GM19099 (cell line): Measurements from ENCODE around the gene USP2.

Source experiments
- POLR2A ChIP-seq: IDR thresholded peaks from 3 replicates; pipeline ENCODE4 v1.6.1; 2011; ENCODE audit warnings: low read depth; ENCODE audit not compliant: insufficient read length; ENCODE audit errors: extremely low read depth

USP2 gene

DNA sequence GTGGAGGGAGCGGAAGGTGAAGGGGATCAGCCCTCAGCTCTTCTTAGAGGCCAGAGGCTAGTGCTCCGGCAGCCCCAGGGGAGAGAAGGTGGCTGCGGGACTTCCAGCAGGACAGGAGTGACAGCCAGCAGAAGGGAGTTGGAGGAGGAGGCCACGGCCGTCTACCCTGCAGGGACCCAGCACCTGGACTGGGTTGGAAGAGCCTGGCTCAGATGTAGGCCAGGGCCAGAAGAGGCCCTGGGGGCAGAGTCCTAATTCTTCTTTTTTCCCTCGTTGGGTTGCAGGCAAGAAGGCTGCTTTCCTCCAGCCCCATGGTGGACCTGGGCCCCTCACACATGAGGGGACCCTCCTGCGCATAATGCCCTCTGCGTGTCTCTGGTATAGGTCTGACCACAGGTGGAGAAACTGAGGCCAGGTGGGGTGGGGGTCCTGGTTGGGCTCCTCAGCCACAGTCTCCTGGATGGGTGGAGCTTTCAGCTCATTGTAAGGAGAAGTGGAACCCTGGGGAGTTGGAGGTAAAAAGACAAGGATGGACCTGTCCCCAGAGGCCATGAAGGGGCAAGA lies 62.3 kb downstream of the USP2 start:
- peak; percentile 5 for TF ChIP-seq POLR2A

DNA sequence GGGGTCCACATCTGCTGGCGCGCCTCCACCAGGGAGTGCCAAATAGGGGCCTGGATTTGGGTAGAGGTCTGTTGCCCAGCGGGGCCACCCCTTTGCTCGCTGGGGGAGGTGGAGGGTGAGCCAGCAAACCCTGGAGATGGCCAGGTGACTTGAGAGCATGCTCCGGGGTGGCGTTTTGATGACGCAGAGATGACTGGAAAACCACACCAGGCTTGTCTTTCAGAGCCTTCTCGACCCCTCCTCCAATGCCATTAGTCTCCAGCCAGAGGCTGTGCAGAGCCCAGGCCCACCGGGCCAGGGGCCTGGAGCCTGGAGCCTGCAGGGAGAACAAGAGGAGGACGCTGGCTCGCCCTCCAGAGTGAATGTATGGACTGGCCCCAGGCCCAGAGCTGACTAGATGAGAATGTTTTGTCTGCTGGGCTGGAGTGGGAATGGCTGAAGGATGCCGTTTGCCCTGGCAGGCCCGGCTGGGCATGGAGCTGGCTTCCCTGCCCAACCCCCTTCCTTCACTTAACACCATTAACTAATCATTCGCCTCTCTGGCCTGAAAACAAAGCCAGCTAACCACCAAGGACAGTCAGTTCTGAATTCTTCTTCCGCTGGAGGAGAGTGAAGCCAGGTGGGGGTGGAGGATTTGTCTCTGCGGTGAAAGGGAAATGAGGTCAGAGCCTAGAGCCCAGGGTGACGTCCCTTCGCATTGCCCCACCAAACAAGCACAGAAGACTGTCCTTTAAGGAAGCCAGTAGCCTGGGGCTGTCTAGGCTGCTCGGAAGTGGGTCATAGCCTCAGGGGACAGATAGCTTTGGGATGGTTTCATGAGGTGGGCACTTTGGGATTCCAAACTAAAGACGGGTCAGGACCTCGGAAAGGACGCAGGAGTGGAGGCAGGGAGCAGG lies 63.0 kb downstream of the USP2 start:
- TF ChIP-seq POLR2A: peak; percentile 53

DNA sequence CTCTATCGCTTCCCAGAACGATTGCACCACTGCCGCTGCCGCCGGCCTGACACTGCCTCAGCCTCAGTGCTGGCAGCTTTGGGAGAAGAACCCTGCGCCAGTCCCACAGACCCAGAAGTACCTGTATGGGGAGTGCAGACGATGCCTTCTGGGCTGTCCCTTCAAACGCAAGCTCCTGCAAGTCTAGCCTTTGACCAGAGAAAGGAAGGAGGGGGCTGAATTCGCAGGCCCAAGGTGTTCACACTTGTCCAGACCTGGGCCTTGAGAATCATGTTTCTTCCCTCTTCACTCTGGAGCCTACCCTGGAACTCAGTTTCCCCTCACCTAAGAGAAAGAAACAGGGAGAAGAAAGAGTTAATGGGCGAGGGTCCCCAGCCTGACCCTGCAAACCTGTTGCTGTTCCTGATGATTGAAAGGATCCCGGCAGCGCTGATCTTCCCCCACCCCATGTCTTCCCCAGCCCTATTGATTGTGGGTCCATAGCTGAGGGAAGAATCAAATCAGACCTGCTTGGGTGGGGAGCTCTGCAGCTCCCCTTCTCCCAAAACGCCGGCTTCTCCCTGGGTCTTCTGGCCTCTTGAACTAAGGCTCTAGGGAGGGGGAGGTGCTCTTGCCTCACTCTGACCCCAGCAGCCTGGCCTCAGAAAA lies 63.8 kb downstream of the USP2 start:
- TF ChIP-seq POLR2A: no peak

DNA sequence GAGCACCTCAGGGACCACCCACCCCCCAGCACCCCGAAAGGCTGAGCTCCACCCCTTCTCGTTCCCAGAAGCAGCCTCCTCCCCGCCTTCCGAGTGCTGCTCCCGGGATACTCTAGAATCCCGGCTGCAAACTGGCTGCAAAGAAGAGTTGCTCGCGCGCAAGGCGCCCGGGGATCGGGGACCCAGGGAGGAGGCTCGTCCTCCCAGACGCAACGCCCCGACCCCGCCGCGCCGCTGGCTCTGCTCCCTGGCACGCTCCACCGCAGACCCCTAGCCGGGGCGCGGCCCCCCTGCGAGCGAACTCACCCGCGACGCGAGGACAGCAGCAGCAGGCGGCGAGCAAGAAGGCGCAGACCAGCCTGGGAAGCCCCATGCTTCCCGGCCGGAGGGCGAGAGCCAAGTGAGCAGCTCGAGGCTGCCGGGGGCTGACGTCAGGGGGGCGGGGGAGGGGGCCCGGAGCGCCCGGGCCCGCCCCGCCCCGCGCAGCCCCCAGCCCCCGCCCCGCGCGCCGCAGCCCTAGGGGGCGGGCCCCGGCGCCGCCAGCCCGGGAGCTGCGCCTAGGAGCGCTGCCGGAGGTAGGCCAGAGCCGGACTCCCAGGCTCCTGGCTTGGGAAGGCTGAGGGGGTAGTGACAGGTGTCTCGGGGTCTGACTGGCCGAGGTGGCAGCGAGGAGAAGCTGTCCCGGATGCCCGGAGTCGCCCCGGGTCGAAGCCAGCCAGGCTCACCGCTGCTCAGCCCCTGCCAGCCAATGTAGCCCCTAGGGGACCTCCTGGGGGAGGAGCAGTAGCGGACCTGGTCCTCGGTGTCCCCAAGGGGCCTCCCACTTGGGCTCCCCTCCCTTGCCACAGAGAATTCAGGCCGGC lies 64.5 kb downstream of the USP2 start, which contains the start of gene MCAM:
Gene MCAM, minus strand, starts transcription at position 402 of the 863 bp plus-strand sequence. Its CDS starts 29 bp downstream, at position 373.
- TF ChIP-seq POLR2A: peak; percentile 63

DNA sequence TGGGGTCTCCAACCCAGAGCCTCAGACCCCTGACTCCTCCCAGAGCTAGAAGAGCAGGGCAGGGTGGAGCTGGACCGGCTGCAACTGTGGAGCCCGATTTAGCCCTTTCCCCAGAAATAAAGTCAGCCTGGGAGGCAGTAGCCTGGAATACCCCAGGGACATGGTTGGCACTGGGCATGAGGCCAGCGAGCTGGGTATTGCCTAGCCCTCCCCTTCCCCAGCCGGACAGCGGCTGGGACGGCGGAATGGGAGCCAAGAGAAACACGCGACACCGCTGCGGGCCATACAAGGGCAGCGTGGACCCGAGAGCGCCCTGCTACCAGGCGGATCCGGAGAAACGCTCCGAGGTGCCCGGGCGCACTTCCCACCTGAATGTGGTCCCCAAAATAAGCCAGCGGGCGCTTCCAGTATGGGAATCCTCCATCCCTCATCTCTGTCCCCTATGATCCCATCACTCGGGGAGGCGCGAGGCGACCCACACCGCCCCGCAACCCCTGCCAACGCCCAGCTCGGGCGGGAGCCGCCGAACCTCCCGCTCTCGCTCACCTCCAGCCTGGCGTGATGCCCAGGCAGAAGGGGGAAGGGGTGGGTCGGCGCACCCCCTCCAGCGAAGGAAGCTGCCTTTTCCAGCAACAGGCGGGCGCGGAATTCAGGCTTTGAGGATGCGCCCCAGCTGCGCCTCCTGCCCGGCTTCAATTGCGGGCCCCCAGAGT lies 65.3 kb downstream of the USP2 start:
- TF ChIP-seq POLR2A: no peak

DNA sequence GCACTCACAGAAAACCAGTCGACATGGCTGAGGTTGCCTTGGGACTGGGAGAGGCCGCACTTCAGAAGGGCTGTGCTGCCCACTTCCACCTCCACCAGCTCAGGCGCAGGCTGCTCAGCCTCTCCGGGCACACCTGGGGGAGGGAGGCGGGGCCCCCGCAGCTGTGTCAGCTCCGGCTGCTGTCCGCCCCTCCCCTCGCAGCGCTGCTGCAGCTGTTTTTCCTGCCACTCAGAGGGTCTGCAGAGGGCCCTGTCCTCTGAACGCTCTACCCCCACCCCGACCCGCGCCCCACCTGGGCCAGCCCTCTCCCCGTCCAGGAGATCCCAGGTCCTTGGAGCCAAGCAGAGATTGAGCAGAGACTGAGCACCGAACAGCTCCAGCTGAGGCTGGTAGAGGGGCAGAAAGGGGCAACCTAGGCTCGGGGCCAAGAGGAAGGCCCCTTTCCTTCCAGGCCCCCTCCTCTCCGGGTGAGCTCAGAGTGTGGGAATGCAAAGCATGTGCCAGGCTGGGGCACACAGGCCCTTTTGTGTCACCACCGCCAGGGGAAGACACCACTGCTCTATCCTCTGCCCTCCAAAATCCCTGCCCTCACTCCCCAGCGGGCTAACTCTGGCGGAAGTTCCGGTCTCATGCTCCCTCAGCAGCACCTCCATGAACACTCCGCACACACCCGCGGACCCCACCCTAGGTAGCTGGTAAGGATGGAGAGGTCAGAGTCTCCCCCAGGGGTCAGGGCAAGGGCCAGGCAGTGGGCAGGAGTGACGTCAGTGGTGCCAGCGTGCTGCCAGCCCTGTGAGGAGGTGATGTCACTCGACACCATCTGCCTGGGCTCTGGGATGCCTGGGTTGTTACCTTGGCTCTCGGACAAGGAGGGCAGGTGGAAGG lies 66.1 kb downstream of the USP2 start:
- peak; percentile 17 for TF ChIP-seq POLR2A

DNA sequence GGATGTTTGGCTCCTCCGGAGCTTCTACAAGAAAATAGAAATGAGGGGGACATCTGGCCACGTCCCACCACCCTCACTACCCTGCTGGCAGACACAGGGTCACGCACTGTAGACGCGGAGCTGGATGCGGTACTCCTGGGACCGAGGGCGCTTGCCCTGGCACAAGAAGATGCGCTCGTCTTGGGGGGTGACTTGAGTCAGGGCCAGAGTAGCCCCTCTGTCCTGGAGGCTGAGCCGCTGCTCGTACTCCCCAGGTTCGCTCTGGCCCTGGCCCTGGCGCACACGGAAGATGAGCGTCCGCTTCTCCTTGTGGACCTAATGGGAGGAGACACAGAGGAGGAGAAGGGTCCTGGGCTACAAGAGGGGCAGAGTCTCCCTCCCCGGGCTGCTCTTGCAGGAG lies 66.8 kb downstream of the USP2 start:
- TF ChIP-seq POLR2A: no peak

DNA sequence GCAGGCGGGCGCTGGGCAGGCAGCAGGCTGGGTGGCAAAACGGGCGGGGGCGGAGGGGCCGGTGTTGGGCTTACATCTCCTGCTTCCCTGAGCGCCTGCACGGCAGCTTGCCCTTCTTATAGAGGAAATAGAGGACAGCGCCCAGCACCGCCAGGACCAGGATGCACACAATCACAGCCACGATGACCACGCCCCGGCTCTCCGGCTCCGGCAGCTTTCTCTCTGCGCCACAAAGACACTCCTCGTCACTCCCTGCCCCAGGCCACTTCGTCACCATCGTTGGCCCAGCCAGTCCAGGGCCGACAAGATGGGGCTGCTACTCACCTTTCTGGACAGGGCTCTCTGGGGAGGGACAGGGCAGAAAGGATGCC lies 70.8 kb downstream of the USP2 start:
- TF ChIP-seq POLR2A: no peak

DNA sequence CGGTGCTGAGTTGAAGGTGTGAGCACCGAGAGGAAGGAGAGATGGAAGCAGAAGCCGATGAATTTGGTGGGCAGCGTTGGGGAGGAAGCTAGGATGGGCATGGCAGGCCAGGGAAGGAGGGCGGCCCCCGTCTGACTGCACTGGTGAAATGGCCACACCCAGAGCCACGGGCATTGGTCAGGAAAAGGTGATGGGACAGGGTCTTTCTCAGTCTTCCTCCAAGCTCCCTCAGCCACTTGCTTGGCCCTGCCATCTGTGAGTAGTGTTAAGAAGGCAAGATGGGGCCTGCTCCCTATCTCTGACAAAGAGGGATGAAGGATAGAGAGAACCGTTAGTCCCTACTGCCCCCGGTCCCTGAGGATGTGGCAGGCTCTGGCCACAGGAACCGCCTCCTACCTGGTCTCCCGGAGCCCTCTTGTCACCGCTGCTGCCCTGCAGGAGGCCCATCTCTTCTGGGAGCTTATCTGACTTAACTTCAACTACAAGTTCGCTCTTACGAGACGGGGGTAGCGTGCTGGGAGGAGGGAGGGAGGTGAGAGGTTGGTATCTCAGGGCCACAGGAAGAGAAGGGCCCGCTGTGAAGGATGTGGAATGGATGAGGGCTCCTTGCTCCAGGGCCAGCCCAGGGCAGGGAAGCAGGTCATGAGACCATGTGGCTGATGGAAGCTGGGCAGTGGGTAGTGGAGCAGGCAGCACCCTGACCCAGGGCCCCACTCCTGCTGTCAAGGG lies 71.4 kb downstream of the USP2 start:
- TF ChIP-seq POLR2A: no peak

DNA sequence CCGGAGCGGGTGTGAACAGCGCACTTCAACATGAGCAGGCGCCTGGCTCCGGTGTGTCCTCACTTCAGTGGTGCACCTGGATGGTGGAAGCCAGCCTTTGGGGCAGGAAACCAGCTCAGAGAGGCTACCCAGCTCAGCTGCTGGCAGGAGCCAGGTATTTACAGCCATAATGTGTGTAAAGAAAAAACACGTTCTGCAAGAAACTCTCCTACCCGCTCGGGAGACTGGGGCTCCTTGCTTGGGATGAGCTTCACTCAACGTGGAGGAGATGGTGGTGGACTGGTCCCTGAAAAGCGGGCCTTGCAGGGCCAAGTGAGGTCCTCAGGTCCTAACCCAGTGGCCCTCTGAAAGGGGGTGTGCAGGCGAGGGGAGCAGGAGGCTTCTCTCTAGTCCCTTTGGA lies 72.1 kb downstream of the USP2 start:
- TF ChIP-seq POLR2A: no peak

DNA sequence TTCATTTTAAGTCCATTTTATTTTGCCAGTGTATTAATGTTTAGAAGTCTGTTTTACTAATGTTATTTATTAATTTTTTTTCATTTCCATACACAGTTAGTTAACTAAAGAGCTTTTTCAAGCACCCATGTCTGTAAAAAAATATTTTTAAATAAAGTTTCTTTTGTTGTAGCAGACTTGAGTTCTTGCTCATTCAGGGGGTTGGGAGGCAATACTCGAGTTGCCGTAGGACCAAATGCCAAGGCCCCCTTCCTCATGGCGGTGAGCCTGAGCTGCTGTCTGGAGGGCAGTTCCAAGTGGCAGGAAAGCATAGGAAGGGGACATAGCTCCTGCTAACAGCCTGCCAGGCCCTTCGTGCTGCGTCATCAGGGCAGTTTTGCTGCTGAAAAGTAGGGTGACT lies 73.5 kb downstream of the USP2 start:
- no peak for TF ChIP-seq POLR2A

DNA sequence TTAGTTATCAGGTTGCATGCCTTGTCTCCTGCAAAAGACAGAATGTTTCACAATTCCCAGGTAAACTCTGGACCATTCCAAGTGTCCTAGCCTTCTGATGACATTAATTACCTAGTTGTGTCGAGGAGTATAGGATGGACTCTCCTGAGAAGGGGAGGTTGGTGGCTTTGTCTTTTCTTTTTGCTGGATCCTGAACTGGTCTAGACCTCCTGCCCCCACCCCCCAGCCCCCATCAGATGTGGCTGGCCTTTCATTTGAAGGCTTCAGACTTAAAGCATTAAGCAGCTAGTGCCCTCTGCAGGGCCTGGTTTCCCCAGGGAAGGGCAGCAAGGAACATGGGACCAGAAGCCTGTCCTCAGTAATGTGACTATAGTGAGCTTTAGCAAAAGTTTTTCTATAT lies 74.3 kb downstream of the USP2 start:
- no peak for TF ChIP-seq POLR2A
